ENCODE measurements around the gene ARL13B. TPM values are rescaled to one million over a fixed set of nuclear protein-coding genes. Genes with fewer than 3 reads are reported as not detected.
A peak's percentile ranks its signal among the peaks of the same experiment; 100 is the strongest.

Gene ARL13B
- total and polyA plus RNA-seq, 10 of the 15 experiments (the other 5 are each of a cell fraction or from before 2014, with no cell fraction given) = 3.0 to 10.4 (median 7.9) TPM

- Histone ChIP-seq H3K27ac (ENCODE audit: control insufficient read depth, insufficient read depth) (no peak overlapping the region), H4K20me1 (ENCODE audit: control insufficient read depth, insufficient read depth) (no peaks in the 10 kb centered on the region), H3K9me3 (replicated peaks; ENCODE audit: control insufficient read depth, insufficient read depth, low read length) (peaks cover 14% of the 10 kb centered on the region; the same call in 2 of the 3 replicates), H3K4me3 (no peak overlapping the region), H3K27me3 (replicated peaks in 1 of 2; ENCODE audit: control insufficient read depth in 2 of 2, insufficient read depth in 2 of 2, low read length in 1 of 2) (no peaks in the 10 kb centered on the region), H3K36me3 (ENCODE audit: control insufficient read depth in 2 of 2, insufficient read depth in 2 of 2, low read length in 1 of 2) (peaks cover 0 to 19% of the 10 kb centered on the region in 2 experiments; a peak in 2 of 4 replicates), H3K4me1 (ENCODE audit: control insufficient read depth, insufficient read depth, low read length) (peaks cover 24% of the 10 kb centered on the region), H3K9ac (ENCODE audit: control insufficient read depth, insufficient read depth, low read length) (no peak overlapping the region), H2AFZ (ENCODE audit: control insufficient read depth, low read depth, low read length) (no peak overlapping the region), H3K4me2 (ENCODE audit: control insufficient read depth, insufficient read depth) (peak overlapping the region; percentile 32), H3K79me2 (ENCODE audit: control insufficient read depth, insufficient read depth, low read length) (peaks cover 60% of the 10 kb centered on the region)
- TF ChIP-seq CEBPZ (IDR thresholded peaks at IDR 0.05; ENCODE audit: low read depth, low read length) (no peak), MYC (IDR thresholded peaks at IDR 0.05; ENCODE audit: insufficient read depth, insufficient read length, insufficient replicate concordance, low read length, severe bottlenecking) (no peak), ZNF384 (IDR thresholded peaks at IDR 0.05; ENCODE audit: borderline replicate concordance, low read depth, low read length) (no peak), ETV6 (conservative IDR thresholded peaks at IDR 0.05 in 1 of 2, IDR thresholded peaks at IDR 0.05 in 1 of 2; ENCODE audit: borderline replicate concordance in 1 of 2, low read depth in 1 of 2) (no peak), ZBTB33 (IDR thresholded peaks at IDR 0.05) (no peak), PML (IDR thresholded peaks at IDR 0.05; ENCODE audit: low read length) (no peak), SMC3 (IDR thresholded peaks at IDR 0.05; ENCODE audit: borderline replicate concordance, low read length) (no peak)
- ChIA-PET CTCF (interaction anchor here (0.8 to 11.1 kb wide), 4 partner anchors 15 to 64 kb away, joined by 3 to 164 read pairs (median 17); partner anchors contain the start of gene STX19), RAD21 (ENCODE audit: unreplicated experiment) (interaction anchor here (0.7 to 1.4 kb wide), 6 partner anchors 29 to 62 kb away, joined by 3 to 9 read pairs (median 4); no protein-coding TSS in a partner anchor), POLR2A (no interaction called here), SMC1A (ENCODE audit: uncharacterized antibody, unreplicated experiment) (interaction anchor here (1.0 to 1.4 kb wide), 5 partner anchors 16 to 64 kb away, joined by 3 to 7 read pairs (median 3); no protein-coding TSS in a partner anchor)
- in situ Hi-C loops (cut with MboI) (loop anchor here (5.0 kb wide), 1 partner anchor 60 kb away; no protein-coding TSS in a partner anchor), intact Hi-C loops (cut with micrococcal nuclease; ENCODE audit: unreplicated experiment) (no loop called here)
- ATAC-seq (no peak), DNase-seq (ENCODE audit: low read depth, low spot score) (no peak), FAIRE-seq (no peak)
- 100% methylated on average over 6 of the region's 6 CpGs for WGBS (ENCODE audit: insufficient coverage, insufficient replicate concordance, low lambda C conversion rate, missing lambda C conversion rate)
- BruUV-seq (replicated peaks) = no TSS peak
Observed at GRCh38 chr3:94066506-94067500, 86.8 kb downstream of the ARL13B start.
